Measurements from ENCODE around the gene VCAM1.
"Not testable (repeated sequence)": the region's sequence is repeated elsewhere in the genome, so short reads cannot be mapped to it uniquely, and the experiment has no call there.

VCAM1 gene

DNA sequence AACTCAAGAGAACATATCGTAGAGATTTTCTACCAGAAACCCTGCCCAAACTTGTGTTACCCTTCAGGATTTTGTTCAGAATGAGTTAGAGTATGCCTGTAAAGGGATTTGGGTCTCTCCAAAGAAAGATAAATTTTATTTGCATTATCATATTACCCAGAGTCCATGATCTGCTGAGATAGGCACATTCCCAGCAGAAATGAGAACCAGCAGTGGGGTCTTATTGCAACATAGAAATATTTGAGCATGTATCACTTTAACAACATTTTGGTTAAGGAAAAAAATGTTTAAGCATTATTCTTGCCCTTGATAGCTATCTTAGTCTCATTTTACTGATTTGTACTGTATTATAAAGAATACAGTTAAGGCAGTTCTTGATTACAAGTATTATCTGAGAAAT is 10.6 kb downstream of the VCAM1 start:
- no peak for DNase-seq

DNA sequence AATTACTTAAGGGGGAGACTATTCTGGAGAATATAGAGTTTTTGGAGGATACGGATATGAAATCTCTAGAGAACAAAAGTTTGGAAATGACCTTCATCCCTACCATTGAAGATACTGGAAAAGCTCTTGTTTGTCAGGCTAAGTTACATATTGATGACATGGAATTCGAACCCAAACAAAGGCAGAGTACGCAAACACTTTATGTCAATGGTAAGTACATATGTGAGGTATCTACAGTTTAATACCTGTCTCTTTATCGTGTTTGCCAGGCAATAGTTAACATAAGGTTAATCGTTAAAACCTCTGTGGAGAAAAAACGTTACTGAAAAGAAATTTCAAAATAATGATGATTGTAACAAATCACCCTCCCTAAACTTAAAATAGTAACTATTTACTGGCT is 11.8 kb downstream of the VCAM1 start:
- no peak for DNase-seq

DNA sequence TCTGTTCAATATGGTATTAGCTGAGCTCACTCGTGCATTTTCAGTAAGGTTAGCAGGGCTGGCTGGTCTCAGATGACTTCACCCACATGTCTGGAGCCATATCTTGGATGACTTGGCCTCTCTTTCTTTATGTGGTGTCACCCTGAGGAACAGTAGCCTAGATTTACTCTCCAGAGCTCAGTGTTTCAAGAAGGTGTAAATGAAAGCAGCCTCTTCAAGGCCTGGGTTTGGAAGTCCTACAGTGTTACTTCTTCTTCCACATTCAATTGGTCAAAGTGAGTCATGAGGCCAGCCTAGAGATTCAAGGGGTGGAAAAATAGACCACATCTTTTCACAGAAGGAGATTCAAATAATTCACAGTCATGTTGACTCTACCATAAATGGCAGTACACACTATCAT is 12.2 kb downstream of the VCAM1 start:
- no peak for DNase-seq

DNA sequence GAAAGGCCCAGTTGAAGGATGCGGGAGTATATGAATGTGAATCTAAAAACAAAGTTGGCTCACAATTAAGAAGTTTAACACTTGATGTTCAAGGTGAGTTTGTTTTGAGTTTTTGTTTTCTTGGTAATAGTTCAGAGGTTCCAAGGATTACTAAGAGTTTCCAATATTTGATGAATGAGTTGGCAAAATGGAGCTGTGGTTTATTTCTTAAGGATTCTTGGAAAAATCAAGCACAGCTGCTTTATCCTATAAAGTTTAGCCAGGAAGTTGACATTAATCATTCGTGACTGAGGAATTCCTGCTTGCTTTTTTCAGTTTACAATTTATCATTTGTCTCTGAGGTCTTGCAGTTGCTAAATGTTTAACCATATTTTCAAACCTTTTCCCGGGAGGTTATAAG is 15.1 kb downstream of the VCAM1 start:
- DNase-seq: no peak

DNA sequence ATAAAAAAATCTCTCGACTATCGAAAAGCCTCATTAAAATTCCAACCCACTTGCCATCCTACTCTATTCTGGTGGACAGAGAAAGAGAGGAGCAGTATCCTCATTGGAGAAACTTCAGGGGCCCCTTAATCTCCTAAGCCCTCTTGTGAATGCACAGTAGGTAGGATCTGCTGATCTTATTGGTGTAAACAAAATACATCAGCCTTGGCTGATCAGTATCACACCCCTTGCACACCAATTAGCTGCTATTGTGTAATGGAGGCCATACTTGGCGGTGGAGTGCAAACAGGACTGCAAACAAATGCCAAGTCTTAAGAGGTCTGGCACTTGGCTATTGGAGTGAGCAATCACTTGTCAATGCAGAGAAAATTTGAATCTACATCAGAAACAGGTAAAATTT is 15.7 kb downstream of the VCAM1 start:
- DNase-seq: no peak

DNA sequence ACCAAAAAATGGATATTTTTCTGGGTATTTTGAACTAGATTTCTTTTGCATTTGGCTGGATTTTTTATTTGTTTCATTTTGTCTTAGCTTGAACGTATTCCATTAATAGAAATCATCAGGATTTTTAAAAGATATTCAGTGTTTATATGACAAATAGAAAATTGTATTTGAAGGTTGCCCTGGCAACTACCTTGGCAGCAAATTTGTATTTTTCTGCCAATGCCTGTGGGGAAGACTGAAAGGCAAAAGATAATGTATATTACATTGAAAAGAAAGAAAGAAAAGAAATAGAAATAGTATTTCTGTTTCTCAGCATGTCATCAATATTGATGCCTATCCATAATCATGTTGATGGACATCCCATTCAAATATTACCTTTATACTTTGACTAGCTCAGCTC is 16.8 kb downstream of the VCAM1 start:
- no peak for DNase-seq

DNA sequence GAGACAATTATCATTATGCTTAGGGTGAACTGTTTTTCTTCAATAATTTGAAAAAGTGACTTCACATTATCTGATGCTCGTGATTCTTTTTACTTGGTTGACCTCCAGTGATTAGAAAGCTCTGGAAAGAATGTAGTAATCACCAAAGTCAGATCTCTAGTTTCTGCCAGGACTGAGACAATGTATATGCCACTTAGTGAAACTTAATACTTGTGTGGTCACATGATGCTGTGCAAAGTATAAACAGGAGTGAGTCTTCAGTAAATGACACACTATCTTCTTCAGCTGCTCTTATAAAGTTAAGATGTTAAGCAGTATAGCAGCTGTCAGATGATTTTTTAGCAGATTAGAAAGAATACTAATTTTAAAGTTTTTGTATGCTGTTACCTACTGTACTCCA is 17.2 kb downstream of the VCAM1 start:
- DNase-seq: peak in 1 of 3 experiments; percentile 8

DNA sequence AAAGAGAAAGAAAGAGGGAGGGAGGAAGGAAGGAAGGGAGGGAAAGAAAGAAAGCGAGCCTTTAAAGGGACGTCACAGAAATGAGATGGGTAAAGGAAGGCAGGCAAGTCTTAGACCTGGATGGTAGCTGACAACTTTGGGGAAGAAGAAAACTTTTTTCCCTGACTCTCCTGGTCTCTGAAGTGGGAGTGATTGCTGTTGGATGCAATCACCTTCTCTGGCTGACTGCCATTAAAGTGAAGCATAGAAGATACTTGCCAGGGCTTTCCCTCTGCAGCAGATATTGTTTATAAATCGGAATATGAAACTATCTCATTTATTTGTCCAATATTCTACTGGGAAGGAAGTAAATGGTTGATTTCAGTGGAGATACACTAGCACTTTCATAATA is 27.0 kb downstream of the VCAM1 start:
- no peak for DNase-seq

DNA sequence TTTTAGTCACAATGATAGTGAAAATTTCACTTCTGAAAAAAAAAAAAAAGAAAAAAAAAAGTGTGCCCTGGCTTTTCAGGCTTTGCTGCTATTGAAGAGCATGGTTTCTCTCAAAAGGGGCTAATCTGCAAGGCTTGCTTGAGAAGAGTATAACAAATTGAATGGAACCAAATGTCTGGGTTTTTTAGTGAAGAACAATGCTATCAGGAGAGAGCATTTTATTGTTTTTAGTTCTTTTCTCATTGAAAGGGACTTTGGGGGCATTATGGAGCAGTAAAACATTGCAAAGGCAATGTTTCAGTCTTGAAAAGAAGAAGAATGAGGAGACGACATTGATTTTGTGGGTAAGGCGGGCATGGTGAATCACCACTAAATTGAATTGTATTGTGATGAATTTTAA is 28.2 kb downstream of the VCAM1 start:
- DNase-seq: no peak

DNA sequence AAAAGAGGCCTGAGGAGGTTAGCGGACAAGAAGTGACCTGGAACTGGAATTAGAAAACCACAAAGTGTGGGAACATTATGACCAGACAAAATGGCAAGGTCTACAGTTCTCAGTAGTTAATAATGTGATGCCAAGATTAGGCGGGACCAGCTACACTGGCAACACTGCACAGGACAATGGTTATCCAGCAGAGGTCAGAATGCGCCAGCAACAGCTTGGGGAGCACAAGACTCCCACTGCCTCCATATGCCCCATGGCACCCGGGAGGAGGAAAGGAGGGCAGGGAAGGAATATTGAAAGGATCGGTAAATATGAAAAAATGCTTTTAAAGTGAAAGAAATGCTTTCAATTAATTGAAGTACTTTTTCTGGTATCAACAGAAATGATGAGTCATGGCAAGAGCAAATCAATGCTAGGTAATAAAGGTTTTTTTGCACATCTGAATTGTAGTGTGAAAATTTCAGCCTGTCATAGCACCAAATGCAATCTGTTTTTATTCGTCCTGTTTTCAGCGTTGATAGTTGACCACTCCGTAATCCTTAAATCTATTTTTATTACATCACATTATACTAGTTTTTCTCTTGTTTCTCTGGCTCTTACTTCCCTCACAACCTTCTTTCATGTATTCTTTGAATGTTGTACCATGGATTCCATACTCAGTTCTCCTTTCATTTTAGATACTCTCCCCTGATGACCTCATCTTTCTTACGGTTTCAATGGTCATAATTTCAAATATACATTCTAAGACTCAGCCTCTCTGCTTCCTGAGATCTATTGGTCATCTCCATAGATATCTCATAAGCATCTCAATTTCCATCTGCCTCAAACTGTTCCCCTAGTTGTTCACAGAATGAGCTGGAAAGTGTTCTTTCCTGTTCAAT is 30.7 kb downstream of the VCAM1 start:
- DNase-seq: no peak

DNA sequence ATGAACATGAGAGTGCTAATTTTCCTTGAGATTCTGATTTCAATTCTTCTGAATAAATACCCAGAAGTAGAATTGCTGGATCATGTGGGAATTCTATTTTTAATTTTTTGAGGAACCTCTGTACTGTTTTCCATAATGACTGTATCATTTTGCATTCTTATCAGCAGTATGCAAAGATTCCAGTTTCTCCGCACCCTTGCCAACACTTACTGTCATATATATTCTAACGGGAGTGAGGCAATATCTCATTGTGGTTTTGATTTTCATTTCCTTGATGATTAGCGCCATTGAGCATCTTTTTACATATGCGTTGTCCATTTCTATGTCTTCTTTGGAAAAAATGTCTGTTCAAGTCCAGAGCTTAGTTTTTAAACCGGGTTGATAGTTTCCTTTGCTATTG is 33.2 kb downstream of the VCAM1 start:
- no peak for DNase-seq

DNA sequence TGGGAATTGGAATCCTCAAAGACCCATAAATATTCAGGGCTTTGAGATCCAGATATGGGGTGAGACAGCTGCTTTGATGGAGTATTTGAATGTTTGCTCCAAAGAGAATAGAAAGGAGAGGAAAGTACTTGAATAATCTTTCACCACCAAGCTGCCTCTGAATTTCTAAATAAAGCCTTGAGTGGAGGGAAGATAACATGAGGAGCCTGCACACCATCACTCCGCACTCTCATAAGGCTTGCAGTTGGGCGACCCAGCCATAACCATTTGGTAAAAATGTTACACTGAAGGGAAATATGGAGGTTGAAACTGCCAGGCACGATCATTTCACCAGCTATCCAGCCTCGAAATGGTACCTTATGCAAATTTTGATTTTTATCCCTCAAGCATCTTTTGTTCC is 38.4 kb downstream of the VCAM1 start:
- no peak for DNase-seq

DNA sequence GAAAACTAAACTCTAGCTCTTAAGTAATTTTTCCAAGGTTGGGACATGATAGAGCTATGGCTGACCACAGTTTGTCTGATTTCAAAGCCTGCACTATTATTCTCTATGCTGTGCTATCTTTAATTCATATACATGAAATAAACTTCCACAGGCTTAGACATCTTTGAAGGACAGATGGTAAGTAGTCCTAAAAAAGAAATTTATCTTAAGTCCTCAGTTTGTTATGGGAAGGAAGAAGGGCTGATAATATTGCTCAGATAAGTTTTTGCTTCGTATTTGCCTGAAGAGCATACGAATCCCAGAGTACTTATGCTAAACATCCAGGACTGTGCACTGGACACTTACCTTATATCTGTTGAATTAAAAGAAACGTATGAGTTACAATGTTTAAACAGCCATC is 39.6 kb downstream of the VCAM1 start:
- no peak for DNase-seq

DNA sequence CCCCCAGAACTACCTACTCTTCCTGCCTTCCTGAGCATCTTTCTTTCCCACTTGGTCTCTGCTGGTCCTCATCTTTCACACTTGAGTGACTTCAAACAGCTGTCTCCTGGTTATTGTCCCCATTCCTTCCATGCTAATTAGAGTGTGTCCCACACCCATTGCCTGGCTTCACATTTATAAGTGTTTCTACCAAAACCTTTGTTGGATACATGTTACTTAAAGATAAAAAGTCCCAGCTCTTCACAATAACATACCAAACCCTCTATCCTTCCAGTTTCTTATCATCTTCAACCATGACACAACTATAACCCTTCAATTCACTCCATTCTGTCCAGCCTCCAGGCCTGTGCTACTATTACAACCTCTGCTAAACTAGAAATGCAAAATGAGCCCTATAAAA is 41.0 kb downstream of the VCAM1 start:
- no peak for DNase-seq

DNA sequence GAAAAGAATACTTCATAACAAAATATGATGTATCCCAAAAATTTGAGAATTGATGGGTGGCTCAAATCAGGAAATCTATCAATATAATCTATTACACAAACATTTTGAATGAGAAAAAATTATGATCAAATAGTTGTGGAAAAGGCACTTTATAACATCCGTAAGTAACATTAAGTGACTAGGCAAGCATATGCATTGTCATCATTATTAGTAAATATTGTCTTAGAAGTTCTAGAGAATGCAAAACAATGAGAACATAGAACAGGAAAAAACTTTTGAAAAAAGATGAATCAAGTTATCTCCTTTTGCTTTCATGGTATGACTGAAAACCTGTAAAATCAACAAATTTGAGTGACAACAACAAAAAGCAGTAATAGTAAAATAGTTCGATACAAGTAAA is 42.9 kb downstream of the VCAM1 start:
- no peak for DNase-seq

DNA sequence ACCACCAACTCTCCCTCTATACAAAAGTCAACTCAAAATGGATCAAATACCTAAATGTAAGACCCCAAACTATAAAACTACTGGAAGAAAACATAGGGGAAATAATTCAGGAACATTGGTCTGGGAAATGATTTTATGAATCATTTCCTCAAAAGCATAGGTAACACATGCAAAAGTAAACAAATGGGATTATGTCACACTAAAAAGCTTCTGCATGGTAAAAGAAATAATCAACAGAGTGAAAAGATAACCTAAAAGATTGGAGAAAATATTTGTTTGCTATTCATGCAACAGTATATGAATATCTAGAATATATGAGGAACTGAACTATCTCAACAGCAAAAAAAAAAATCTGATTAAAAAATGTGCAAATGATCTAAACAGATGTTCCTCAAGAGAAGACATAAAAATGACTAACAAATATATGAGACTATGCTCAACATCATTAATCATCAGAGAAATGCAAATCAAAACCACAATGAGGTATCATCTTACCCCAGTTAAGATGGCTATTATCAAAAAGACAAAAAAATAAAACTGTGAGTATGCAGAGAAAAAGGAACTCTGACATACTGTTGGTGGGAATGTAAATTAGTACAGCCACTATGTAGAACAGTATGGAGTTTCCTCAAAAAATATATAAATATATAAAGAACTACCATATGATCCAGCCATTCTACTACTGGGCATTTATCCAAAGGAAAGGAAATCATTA is 47.8 kb downstream of the VCAM1 start:
- DNase-seq: no peak

DNA sequence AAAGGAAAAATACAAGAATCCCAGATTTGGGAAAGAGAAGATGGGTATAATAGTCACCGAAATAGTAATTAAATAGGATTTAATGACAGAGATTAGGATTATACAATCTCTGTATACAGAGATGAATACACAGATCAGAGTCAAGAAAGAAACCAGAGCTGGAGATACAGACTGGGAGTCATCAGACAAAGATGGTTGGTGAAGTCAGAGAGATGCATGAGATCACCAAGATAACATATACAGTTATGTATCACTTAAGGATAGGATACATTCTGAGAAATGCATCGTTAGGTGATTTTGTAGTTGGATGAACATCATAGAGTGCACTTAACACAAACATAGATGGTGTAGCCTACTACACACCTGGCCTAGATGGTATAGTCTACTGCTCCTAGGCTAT is 49.8 kb downstream of the VCAM1 start:
- DNase-seq: no peak

DNA sequence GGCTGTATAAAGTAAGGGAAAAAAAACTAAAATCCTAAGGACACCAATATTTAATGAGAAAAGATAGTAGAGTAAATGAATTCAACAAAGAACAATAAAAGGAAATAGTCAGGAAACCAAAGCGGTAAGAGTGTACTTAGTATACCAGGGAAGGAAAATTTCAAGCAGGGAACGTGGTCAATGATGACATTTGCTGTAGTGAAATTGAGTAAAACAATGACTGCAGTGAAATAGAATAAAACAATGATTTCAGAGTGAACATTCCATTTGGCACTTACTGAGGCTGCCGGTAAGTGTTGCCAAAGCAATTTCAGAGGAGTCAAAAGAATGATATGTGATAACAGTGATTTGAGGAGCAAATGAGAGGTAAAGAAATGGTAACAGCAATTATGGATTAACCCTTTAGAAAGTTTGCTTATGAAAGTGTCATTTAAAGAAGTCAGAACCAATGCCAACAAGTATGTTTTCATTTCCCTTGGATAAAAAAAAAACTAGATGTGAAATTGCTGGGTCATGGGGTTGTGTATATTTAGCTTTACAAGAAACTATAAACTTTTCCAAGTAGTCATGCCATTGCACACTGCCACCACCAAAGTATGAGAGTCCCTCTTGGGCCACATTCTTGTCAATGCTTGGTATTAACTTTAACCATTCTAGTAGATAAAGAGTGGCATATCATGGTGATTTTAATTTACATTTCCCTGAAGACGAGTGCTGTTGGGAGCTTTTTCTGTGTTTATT is 50.5 kb downstream of the VCAM1 start:
- DNase-seq: no peak

DNA sequence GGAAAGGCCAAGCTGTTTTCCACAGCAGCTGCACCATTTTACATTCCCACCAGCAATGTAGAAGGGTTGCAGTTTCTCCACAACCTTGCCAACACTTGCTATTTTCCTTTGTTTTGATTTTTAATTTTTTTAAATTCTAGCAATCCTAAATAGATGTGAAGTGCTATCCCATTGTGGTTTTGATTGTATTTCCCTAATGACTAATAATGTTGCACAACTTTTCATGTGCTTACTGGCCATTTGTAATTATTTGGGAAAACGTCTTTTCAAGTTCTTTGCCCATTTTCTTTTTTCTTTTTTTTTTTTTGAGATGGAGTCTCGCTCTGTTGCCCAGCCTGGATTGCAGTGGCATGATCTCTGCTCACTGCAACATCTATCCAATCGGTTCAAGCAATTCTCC is 53.9 kb downstream of the VCAM1 start:
- no peak for DNase-seq

DNA sequence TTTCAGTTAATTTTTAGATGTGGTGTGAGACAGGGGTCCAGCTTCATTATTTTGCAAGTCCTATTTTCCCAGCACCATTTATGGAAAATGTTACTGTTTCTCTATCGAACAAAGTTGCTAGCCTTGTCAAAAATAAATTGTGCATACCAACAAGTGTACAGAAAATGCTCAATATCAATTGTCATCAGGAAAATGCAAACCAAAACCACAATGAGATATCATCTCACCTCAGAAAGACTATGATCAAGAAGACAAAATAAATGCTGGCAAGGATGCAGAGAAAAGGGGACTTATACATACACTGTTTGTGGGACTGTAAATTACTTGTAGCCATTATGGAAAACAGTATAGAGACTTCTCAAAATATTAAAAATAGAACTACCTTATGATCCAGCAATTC is 54.8 kb downstream of the VCAM1 start:
- no peak for DNase-seq

DNA sequence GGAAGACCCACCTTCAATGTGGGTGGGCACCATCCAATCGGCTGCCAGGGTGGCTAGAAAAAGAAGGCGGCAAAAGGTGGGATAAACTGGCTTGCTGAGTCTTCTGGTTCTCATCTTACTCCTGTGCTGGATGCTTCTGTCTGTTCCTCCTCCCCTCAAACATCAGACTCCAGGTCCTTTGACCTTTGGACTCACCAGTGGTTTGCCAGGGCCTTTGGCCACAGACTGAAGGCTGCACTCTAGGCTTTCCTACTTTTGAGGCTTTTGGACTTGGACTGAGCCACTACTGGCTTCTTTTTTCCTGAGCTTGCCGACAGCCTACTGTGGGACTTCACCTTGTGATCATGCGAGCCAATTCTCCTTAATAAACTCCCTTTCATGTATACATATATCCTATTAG is 55.9 kb downstream of the VCAM1 start:
- no peak for DNase-seq

DNA sequence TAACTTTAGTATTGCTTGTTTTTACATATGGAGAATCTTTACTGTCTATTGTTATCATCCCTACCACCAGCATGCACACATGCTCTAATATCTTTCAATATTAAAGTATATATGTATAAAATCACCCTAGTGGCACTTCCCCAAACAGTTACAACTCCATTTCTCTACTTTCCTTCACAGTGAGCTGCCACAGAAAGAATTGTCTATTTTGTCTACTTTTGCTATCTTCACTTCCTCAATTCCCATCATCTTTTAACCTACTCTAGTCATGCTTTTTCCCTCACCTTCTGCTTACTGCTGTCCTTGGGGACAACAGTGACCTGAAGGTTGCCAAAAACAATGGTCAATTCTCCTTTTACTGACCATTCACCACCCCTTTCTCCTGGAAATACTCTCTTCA is 59.2 kb downstream of the VCAM1 start:
- no peak for DNase-seq

DNA sequence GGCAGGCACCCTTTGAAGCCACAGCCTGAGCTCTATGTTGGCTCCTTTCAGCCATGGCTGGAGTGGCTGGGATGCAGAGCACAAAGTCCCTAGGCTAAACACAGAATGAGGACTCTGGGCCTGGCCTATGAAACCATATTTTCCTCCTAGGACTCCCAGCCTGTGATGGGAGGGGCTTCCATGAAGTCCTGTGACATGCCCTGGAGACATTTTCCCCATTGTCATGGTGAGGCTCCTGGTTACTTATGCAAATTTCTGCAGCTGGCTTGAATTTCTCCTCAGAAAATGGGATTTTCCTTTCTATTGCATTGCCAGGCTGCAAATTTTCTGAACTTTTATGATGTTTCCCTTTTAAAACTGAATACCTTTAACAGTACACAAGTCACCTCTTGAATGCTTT is 61.3 kb downstream of the VCAM1 start:
- peak in 1 of 3 experiments; percentile 5 for DNase-seq

DNA sequence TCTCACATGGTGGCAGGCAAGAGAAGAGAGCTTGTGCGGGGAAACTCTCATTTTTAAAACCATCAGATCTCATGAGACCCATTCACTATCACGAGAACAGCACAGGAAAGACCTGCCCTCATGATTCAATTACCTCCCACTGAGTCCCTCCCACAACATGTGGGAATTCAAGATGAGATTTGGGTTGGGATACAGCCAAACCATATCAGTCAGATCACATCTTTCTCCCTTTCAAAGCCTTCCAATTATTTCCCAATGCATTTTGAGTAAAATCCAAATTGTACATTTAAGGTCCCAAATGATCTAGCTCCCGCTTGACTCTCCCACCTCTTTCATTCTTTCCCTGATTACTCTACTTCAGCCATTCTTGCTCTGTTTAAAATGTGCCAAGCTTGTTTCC is 62.2 kb downstream of the VCAM1 start:
- DNase-seq: not testable (repeated sequence)

Data from NCI-H1417 (cell line).